NOMO-1 treated with dmso at 0.1 percent for 144 hours (cell line): ENCODE measurements around the gene CNTNAP1.
"Not testable (repeated sequence)": the region's sequence is repeated elsewhere in the genome, so short reads cannot be mapped to it uniquely, and the experiment has no call there.

ENCODE experiments used
- DNase-seq: peaks from one replicate; lab custom pipeline; 2025; ENCODE audit not compliant: unreplicated experiment; lab: John Stamatoyannopoulos, UW

Gene CNTNAP1

GRCh38 chr17:42681976-42682721 lies at the start of gene CNTNAP1:
CNTNAP1 (plus strand) TSS chr17:42682531; CDS start chr17:42682830, 299 bp downstream.
- DNase-seq = no peak

- no peak for DNase-seq
These were observed 49.3 kb upstream of the CNTNAP1 start for GRCh38 chr17:42632949-42633444.

GRCh38 chr17:42639525-42640113 lies 42.7 kb upstream of the CNTNAP1 start:
- no peak for DNase-seq

GRCh38 chr17:42640121-42640520 lies 42.2 kb upstream of the CNTNAP1 start:
- no peak for DNase-seq

- DNase-seq = no peak
These were observed 40.0 kb upstream of the CNTNAP1 start for GRCh38 chr17:42642336-42642735.

GRCh38 chr17:42647778-42648177 lies 34.6 kb upstream of the CNTNAP1 start:
- no peak for DNase-seq

GRCh38 chr17:42651392-42651791 lies 30.9 kb upstream of the CNTNAP1 start:
- peak; percentile 15 for DNase-seq

- no peak for DNase-seq
These were observed 28.9 kb upstream of the CNTNAP1 start for GRCh38 chr17:42653179-42654124.

- DNase-seq = no peak
These were observed 26.8 kb upstream of the CNTNAP1 start for GRCh38 chr17:42655528-42655927.

GRCh38 chr17:42657824-42658588 lies 24.3 kb upstream of the CNTNAP1 start:
- no peak for DNase-seq

- no peak for DNase-seq
These were observed 23.0 kb upstream of the CNTNAP1 start, which contains the start of gene TUBG2 for GRCh38 chr17:42659079-42659931. TUBG2 (plus strand) TSS chr17:42659284; CDS start chr17:42659504, 220 bp downstream.

GRCh38 chr17:42659932-42660274 lies 22.4 kb upstream of the CNTNAP1 start:
- not testable (repeated sequence) for DNase-seq

- no peak for DNase-seq
These were observed 21.5 kb upstream of the CNTNAP1 start for GRCh38 chr17:42660692-42661345.

- DNase-seq = no peak
These were observed 16.7 kb upstream of the CNTNAP1 start for GRCh38 chr17:42665581-42666001.

- DNase-seq = not testable (repeated sequence)
These were observed 16.2 kb upstream of the CNTNAP1 start for GRCh38 chr17:42666126-42666525.

GRCh38 chr17:42667088-42667951 lies 15.0 kb upstream of the CNTNAP1 start:
- DNase-seq = no peak

- no peak for DNase-seq
These were observed 12.7 kb upstream of the CNTNAP1 start for GRCh38 chr17:42669705-42669976.

GRCh38 chr17:42669977-42670788 lies 12.1 kb upstream of the CNTNAP1 start:
- DNase-seq = no peak
